Effector memory CD8-positive, alpha-beta T cell (primary cell): Measurements from ENCODE around the gene PPP2R2C.
A peak's percentile ranks its signal among the peaks of the same experiment; 100 is the strongest.

ENCODE experiments used
- ATAC-seq: fragments of 150-1000 bp; cut with Tn5 transposase; replicated peaks from 2 replicates; pipeline ENCODE4 v1.10.0; 2021; ENCODE audit warnings: mild to moderate bottlenecking, moderate library complexity
- DNase-seq, 3 experiments: peaks; one replicate each; pipeline ENCODE4 v3.0.0; 2021
- H3K27ac Mint-ChIP-seq, 2 donors: one replicate each; pipeline ENCODE4 v1.8.0; 2022; ENCODE audit warnings: mild to moderate bottlenecking in 2 of 2, mixed read lengths in 2 of 2, moderate library complexity in 2 of 2
- H3K27me3 Mint-ChIP-seq, 2 donors: one replicate each; pipeline ENCODE4 v1.8.0; 2022; ENCODE audit warnings: mixed read lengths in 2 of 2
- H3K36me3 Mint-ChIP-seq: one replicate; pipeline ENCODE4 v1.8.0; 2022; ENCODE audit warnings: mild to moderate bottlenecking, moderate library complexity, mixed read lengths; ENCODE audit not compliant: insufficient read depth
- H3K4me1 Mint-ChIP-seq, 2 donors: one replicate each; pipeline ENCODE4 v1.8.0; 2022; ENCODE audit warnings: low read depth in 2 of 2, mixed read lengths in 2 of 2
- H3K4me3 Mint-ChIP-seq, 2 donors: one replicate each; pipeline ENCODE4 v1.8.0; 2022; ENCODE audit warnings: mild to moderate bottlenecking in 2 of 2, mixed read lengths in 2 of 2, moderate library complexity in 2 of 2
- H3K9me3 Mint-ChIP-seq, 2 donors: one replicate each; pipeline ENCODE4 v1.8.0; 2022; ENCODE audit warnings: mixed read lengths in 2 of 2
- total RNA-seq, 9 experiments: gene quantifications; one replicate each; lab custom pipeline; 2026; lab: John Stamatoyannopoulos, UW

The PPP2R2C gene
- total RNA-seq: 0 to 0.90 (median 0) reads per million in 9 experiments

DNA sequence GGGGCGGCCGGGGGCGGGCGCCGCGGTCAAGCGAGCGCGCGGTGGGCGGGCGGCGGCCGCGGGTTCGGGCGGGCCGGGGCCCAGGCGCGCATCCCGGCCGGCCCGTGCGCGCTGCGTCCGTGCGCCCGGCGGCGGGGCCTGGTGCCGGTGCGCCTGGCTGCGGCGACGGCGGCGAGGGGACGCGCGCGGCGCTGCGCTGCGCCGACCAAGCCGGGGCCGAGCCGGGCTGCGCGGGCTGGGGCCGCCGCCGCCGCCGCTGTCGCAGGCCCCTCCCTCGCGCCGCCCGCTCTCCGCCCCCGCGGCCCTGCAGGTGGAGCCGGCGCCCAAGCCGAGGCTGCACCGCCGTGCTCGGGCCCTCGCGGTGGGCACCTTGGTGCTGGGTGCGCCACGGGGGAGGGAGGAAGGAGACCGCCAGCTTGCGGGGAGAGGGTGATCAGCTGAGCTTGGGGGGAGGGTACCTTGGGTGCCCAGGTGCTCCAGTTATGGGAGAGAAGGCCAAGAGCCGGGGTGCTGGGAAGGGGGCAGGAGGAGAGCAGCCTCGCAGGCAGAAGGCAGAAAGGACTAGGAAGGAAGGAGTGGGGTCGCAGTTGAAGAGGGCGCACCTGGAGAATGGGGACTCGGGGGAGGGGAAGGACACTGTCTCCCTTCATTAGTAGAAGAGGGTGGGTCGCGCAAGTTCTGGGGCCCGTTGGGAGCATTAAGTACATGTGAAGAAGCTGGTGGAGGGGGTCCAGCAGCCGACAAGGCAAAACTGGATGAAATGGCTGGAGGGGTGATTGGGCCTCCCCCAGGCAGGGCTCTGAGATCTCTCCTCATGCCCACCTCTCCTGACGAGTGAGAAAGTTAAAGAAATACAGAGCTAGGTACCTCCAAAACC lies at the start of gene PPP2R2C:
Gene PPP2R2C, minus strand, starts transcription at position 228 of the 877 bp plus-strand sequence. CDS start 385 bp downstream, outside the sequence.
- no peak within 1 kb of the TSS for H3K27ac Mint-ChIP-seq
- no peak for ATAC-seq
- peaks cover 0 to 8% of the 10 kb centered on the region in 2 donors for H3K4me1 Mint-ChIP-seq
- H3K36me3 Mint-ChIP-seq: no peaks in the 10 kb centered on the region
- H3K9me3 Mint-ChIP-seq: no peaks in the 10 kb centered on the region
- DNase-seq: no peak
- H3K27me3 Mint-ChIP-seq: peaks cover 66 to 75% of the 10 kb centered on the region in 2 donors
- peak within 1 kb of the TSS; percentile 44 to 56 for H3K4me3 Mint-ChIP-seq

DNA sequence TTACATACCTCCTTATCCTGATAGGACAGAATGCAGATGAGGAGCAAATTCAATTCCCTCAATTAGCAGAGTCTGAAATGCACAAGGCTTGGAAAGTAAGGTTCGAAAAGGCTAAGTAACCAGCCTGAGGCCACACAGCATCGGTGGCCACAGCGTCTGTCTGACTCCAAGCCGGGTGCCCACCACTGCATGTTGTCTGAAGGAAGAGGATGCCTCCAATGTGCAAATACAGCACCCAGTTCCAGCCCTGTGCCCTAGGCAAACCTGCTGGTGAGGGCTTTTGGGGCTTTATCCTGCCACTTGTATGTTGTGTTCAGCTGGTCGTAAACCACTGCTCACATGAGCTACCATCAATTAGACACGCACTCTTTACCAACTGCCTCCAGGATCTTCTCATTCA lies 48.6 kb upstream of the PPP2R2C start:
- Mint-ChIP-seq H3K4me1 (peaks cover 0 to 3% of the 10 kb centered on the region in 2 donors), H3K36me3 (no peaks in the 10 kb centered on the region), H3K27ac (no peak overlapping the region), H3K9me3 (no peaks in the 10 kb centered on the region), H3K4me3 (no peak overlapping the region), H3K27me3 (peaks cover 31 to 69% of the 10 kb centered on the region in 2 donors)
- ATAC-seq (no peak), DNase-seq (no peak)

DNA sequence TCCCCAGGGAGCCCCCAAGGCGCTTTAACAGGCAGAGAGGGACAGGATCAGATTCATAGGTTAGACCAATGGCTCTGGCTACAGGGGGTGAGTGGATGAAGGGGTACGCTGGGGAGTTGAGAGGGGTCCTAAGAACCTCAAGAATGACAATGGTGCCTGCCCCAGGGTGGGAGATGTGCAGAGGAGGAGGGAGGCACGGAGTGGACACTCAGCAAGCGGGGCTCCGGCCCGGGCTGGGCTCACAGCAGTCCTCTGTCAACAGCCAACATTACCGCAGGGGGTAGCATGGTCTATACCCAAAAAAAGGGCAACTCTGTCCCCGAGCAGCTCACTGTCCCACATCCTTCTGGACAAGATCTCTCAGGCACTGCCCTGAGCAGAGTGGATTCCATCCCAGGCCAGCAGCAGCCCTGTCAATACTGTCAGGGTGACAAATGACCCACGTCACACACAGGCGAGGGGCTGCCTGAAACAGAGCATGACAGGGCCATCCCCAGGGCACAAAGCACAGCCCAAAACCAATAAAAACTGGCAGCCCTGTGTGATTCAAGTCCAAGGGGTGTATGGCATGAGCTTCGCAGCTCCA lies 47.7 kb upstream of the PPP2R2C start:
- Mint-ChIP-seq H3K27ac (no peak overlapping the region), H3K9me3 (no peaks in the 10 kb centered on the region), H3K27me3 (peaks cover 31 to 70% of the 10 kb centered on the region in 2 donors), H3K36me3 (no peaks in the 10 kb centered on the region), H3K4me3 (no peak overlapping the region), H3K4me1 (peaks cover 0 to 3% of the 10 kb centered on the region in 2 donors)
- DNase-seq: no peak
- no peak for ATAC-seq

DNA sequence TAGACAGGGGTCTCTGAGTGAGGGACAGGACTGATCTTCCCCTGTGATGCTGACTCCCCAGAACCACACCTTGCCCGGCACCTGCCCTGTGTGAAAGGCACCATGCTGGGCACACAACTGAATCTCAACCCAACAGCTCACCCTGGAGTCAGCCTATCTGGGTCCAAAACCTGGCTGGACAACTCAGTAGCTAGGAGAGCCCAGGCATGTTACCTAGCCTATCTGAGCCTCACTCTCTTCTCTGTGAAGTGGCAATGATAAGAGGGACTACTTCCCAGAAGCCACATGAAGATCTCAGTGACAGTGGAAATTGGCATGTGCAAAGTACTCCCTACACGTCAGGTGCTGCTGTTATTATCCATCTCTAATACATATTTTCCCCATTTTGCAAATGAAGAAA lies 44.8 kb upstream of the PPP2R2C start:
- Mint-ChIP-seq H3K36me3 (no peaks in the 10 kb centered on the region), H3K27me3 (peaks cover 31 to 66% of the 10 kb centered on the region in 2 donors), H3K27ac (no peak overlapping the region), H3K4me3 (no peak overlapping the region), H3K4me1 (peaks cover 0 to 3% of the 10 kb centered on the region in 2 donors), H3K9me3 (peaks cover 0 to 4% of the 10 kb centered on the region in 2 donors)
- no peak for ATAC-seq
- no peak for DNase-seq

DNA sequence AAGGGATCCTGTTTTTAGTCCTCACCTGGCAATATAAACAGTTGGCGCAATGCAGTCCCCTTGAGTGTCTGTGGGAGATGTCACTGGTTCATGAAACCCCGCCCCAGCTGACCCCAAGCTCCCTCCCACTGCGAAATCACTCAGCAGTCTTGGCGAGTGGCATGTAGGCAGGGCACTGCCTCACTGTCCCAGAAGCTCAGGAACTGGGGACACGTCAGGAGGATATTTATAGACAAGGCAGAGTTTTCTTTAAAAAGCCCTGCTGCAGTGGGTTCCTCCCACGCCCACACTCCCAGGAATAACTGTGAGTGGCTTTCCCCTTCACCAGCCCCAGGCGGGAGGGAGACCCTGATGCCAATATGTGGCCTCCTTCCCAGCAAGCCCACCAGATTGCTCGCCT lies 44.3 kb upstream of the PPP2R2C start:
- no peak for ATAC-seq
- Mint-ChIP-seq H3K4me1 (peaks cover 0 to 3% of the 10 kb centered on the region in 2 donors), H3K27ac (no peak overlapping the region), H3K27me3 (peaks cover 31 to 62% of the 10 kb centered on the region in 2 donors), H3K4me3 (no peak overlapping the region), H3K9me3 (peaks cover 0 to 4% of the 10 kb centered on the region in 2 donors), H3K36me3 (no peaks in the 10 kb centered on the region)
- no peak for DNase-seq

DNA sequence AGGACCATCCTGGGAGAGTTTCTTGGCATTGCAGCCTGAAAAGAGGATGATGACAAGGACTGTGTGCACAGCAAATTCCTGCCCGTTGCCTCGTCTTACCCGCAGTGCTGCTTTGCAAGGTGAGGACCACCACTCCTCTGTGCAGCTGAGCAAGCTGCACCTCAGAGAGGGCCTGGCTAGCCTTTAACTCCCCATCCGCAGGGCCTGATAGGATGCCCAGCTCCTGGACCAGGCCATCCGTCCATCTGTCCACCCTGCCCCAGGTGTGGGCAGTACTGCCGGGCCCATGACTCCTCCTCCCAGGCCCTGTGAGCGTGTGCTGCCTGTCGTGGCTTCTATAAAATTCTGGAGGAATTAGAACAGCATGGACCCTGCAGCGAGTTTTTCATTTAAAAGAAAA lies 43.9 kb upstream of the PPP2R2C start:
- H3K36me3 Mint-ChIP-seq: no peaks in the 10 kb centered on the region
- peaks cover 31 to 57% of the 10 kb centered on the region in 2 donors for H3K27me3 Mint-ChIP-seq
- no peak overlapping the region for H3K27ac Mint-ChIP-seq
- DNase-seq (no peak), ATAC-seq (no peak)
- peaks cover 1 to 4% of the 10 kb centered on the region in 2 donors for H3K9me3 Mint-ChIP-seq
- H3K4me1 Mint-ChIP-seq: peaks cover 0 to 3% of the 10 kb centered on the region in 2 donors
- no peak overlapping the region for H3K4me3 Mint-ChIP-seq

DNA sequence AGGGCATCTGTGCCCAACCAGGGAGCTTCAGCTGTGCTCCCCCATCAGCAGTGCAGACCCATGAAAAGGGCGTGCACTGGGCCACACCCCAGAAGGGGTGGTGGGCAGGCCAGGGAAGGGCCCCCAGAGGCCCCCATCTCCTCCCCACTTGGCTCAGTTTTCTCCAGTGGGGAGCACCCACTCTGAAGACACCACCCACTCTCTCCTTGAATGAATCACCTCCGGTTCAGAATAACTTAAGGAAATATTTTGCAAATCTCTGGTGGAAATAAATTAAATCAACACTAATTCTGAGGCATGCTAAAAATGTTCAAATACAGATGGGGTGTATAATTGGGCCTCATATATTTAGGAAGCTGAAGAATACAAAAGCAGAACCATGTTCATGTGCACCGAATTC lies 41.3 kb upstream of the PPP2R2C start:
- peaks cover 5% of the 10 kb centered on the region for H3K36me3 Mint-ChIP-seq
- no peak overlapping the region for H3K4me3 Mint-ChIP-seq
- ATAC-seq: no peak
- no peak for DNase-seq
- peaks cover 22 to 39% of the 10 kb centered on the region in 2 donors for H3K27me3 Mint-ChIP-seq
- H3K9me3 Mint-ChIP-seq: peaks cover 6 to 8% of the 10 kb centered on the region in 2 donors
- no peak overlapping the region for H3K27ac Mint-ChIP-seq
- H3K4me1 Mint-ChIP-seq: peaks cover 0 to 2% of the 10 kb centered on the region in 2 donors

DNA sequence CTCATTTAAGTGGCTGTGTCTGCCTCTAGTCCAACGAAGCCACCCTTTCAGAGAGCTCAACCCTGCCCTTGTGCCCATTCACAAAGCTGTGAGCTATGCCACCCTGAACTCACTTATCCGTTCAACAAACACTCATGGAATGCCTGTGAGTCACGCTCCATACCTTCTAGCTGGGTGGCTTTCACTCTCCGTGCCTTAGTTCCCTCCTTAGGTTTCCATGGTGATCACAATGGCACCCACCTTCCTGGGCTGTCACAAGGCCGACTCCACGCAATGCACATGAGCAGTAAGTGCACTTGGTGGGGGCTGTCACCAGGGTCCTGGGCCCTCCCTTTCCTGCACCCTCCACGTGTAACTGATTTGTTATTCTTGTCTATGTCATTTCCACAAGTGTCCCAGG lies 37.2 kb upstream of the PPP2R2C start:
- Mint-ChIP-seq H3K27me3 (peaks cover 10 to 19% of the 10 kb centered on the region in 2 donors), H3K4me1 (peaks cover 0 to 2% of the 10 kb centered on the region in 2 donors), H3K4me3 (no peak overlapping the region), H3K9me3 (peaks cover 6 to 11% of the 10 kb centered on the region in 2 donors), H3K27ac (no peak overlapping the region), H3K36me3 (peaks cover 5% of the 10 kb centered on the region)
- ATAC-seq: no peak
- DNase-seq: no peak

DNA sequence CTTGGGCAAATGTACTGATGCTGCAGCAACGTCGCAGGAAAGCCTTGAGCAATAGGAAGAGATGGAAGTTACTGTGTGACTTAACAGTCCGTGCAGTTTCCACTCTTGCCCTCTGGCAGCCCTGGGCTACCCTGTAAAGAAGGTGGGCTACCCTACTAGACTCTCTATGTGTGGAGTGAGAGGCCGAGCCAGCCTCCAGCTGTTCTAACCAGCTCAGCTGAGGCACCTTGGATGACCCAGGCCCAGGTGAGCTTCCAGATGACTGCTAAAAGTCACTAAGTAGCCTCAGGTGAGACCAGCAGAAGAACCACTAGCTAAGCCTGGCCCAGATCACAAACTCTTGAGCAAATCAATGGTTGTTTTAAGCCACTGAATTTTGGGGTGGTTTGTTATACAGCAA lies 34.9 kb upstream of the PPP2R2C start:
- H3K9me3 Mint-ChIP-seq: peaks cover 8 to 21% of the 10 kb centered on the region in 2 donors
- no peak overlapping the region for H3K4me3 Mint-ChIP-seq
- DNase-seq (no peak), ATAC-seq (no peak)
- H3K27ac Mint-ChIP-seq: no peak overlapping the region
- H3K4me1 Mint-ChIP-seq: peaks cover 0 to 2% of the 10 kb centered on the region in 2 donors
- peaks cover 5% of the 10 kb centered on the region for H3K36me3 Mint-ChIP-seq
- H3K27me3 Mint-ChIP-seq: peaks cover 21 to 38% of the 10 kb centered on the region in 2 donors

DNA sequence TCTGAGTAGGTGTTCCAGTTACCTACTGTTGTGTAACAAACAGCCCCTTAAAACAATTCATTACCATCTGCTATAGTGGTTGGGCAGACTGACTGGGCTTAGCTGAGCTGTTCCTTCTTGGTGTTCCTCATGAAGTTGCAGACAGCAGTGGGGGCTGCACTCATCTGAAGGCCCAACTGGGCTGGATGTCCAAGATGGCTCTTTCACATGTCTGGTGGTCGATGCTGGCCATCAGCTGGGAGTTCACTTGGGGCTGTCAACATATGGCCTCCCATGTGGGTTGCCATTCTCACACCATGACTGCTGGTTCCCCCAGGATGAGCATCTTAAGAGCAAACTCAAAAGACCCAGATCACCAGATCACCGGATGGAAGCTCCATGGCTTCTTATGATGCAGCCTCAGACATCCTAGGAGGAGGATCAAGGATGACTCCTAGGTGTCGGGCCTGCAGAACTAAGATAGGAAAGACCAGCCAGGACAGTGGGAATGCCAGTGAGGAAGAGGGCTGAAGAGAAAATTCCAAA lies 34.3 kb upstream of the PPP2R2C start:
- Mint-ChIP-seq H3K4me1 (peaks cover 0 to 2% of the 10 kb centered on the region in 2 donors), H3K27me3 (peaks cover 24 to 43% of the 10 kb centered on the region in 2 donors), H3K27ac (no peak overlapping the region), H3K4me3 (no peak overlapping the region), H3K9me3 (peaks cover 8 to 21% of the 10 kb centered on the region in 2 donors), H3K36me3 (peaks cover 5% of the 10 kb centered on the region)
- ATAC-seq (no peak), DNase-seq (no peak)

DNA sequence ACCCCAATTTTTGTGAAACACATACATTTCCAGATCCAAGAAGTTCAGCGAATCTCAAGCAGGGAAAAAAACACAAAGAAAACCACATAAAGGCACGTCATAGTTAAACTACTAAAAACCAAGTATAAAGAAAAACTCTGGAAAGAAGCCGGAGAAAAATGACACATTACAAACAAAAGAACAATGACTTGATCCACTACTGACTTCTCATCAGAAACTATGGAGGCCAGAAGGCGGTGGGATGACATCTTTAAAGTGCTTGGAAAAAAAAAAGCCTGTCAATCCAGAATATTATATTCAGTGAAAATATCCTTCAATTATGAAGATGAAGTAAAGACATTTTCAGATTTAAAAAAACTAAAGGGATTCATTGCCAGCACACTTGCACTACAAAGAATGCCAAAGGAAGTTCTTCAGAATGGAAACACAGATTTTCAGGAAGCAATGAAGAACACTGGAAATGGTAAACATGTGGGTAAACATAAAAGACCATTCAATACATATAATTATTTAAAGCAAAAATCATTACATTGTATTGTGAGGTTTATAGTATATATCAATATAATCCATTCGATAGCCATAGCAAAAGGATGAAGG lies 32.6 kb upstream of the PPP2R2C start:
- H3K4me1 Mint-ChIP-seq: no peaks in the 10 kb centered on the region
- no peak overlapping the region for H3K4me3 Mint-ChIP-seq
- no peak overlapping the region for H3K27ac Mint-ChIP-seq
- DNase-seq (no peak), ATAC-seq (no peak)
- H3K27me3 Mint-ChIP-seq: peaks cover 41 to 60% of the 10 kb centered on the region in 2 donors
- peaks cover 5 to 15% of the 10 kb centered on the region in 2 donors for H3K9me3 Mint-ChIP-seq
- H3K36me3 Mint-ChIP-seq: no peaks in the 10 kb centered on the region

DNA sequence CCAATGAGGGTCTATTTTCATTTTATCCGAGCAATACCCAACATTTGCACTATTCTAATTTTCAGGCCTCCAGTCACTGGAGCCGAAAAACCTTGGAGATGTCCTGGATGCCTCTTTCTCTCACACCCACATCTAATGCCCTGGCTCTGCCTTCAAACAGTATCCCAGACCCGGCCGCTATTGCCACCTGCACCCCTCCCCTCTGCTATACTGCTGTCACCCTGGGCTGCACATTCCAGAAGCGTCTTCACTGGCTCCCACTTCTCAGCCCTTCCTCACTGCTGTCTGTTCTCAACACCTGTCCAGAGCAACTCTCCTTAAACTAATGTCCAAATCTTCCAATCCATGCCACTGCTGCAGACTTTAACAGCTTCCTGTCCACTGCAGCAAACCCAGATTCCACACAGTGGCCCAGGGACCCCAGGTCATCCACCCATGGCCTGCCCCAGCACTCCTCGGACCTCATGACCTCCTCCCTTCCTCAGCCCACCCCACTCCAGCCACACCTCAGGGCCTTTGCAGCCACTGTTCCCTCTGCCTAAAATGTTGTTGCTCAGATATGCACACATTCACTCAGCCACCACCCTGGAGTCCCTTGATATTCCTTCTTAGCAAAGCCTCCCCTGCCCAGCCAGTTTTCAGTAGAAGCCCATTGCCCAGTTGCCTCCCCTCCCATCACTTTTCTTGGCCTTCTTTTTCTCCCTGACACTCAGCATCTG lies 30.5 kb upstream of the PPP2R2C start:
- no peaks in the 10 kb centered on the region for H3K4me1 Mint-ChIP-seq
- peaks cover 49 to 80% of the 10 kb centered on the region in 2 donors for H3K27me3 Mint-ChIP-seq
- H3K36me3 Mint-ChIP-seq: no peaks in the 10 kb centered on the region
- H3K27ac Mint-ChIP-seq: no peak overlapping the region
- no peak for ATAC-seq
- H3K9me3 Mint-ChIP-seq: peaks cover 5 to 15% of the 10 kb centered on the region in 2 donors
- H3K4me3 Mint-ChIP-seq: no peak overlapping the region
- DNase-seq: no peak

DNA sequence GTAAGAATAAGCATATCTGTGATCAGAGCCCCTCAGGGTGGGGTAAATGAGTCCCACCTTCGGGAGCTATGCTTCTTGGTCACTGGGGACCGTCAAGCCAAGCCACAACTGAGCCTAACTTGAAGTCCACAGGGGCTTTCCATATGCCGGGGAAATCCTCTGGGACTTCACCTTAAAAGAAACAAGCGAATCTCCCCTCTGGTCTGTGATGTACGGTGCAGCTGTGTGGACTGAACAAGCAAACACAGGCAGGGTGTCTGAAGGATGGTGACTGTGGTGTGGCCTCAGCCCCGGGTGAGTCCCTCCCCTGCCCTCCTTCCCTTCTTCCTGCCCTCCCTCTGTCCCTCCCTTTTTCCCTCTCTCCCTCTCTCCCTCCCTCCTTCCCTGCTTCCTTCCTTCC lies 29.7 kb upstream of the PPP2R2C start:
- H3K27ac Mint-ChIP-seq: no peak overlapping the region
- peaks cover 52 to 81% of the 10 kb centered on the region in 2 donors for H3K27me3 Mint-ChIP-seq
- no peaks in the 10 kb centered on the region for H3K36me3 Mint-ChIP-seq
- H3K9me3 Mint-ChIP-seq: peaks cover 5 to 15% of the 10 kb centered on the region in 2 donors
- H3K4me3 Mint-ChIP-seq: no peak overlapping the region
- DNase-seq (no peak), ATAC-seq (no peak)
- no peaks in the 10 kb centered on the region for H3K4me1 Mint-ChIP-seq
